ENCODE results near the gene RERGL.
"Not testable (repeated sequence)": the region's sequence is repeated elsewhere in the genome, so short reads cannot be mapped to it uniquely, and the experiment has no call there.

The RERGL gene, protein sequence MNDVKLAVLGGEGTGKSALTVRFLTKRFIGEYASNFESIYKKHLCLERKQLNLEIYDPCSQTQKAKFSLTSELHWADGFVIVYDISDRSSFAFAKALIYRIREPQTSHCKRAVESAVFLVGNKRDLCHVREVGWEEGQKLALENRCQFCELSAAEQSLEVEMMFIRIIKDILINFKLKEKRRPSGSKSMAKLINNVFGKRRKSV

DNA sequence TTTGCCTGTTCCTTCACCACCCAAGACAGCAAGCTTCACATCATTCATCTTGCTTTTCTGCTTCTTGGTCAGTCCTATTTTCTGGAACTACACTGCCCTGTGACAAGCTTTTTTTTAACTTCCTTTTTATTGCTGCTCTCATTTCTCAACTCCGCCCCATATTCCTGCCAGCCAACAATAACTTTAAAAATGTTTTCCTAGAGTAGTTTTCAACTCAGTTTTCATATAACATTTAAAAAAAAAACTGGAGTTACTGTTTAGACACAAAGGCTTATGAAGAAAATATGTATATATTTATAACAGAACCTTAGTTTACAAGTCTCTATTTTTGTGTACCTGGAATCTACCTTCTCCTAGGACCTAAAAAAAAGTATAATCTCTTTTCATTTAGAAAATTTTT is at the start of gene RERGL:
Gene RERGL, minus strand, starts transcription at position 101 of the 400 bp plus-strand sequence. Its CDS starts 53 bp downstream, at position 48.
- no peak for DNase-seq (ENCODE audit: low spot score)

DNA sequence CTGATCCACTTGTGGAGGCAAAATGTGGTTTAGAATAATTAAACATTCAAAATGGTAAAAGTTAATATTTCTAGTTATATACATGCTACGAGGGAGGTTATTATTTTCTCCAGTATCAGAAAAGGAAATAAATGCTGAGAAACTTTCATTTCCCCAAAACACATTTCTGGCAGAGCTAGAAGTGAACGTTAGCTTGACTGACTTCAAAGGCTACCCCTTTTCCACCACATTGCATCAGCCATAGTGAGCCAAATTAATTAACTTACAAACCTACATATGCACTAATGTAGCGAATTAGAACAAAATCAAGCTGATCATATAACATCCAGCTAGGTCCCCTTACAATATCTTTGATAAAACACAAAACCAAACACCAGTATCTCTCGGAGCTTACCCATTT is 49.3 kb upstream of the RERGL start:
- no peak for DNase-seq (ENCODE audit: low spot score)

DNA sequence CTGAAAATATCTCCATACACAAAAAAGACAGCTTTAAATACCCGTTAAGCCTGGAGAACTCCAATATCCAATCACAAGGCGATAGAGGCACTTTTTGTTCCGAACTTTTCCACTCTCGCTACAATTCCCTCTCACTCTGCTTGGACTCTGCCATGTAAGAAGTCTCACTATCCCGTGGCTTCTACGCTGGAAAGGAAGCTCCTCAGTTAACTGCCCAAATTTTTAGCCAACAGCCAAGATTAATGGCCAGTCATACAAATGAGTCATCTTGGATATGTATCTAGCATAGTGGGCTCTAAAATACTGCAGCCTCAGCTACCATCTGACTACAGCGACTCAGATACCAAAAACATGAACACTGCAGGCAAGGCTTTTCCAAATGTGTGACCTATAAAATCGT is 45.5 kb upstream of the RERGL start:
- DNase-seq (ENCODE audit: low spot score): no peak

DNA sequence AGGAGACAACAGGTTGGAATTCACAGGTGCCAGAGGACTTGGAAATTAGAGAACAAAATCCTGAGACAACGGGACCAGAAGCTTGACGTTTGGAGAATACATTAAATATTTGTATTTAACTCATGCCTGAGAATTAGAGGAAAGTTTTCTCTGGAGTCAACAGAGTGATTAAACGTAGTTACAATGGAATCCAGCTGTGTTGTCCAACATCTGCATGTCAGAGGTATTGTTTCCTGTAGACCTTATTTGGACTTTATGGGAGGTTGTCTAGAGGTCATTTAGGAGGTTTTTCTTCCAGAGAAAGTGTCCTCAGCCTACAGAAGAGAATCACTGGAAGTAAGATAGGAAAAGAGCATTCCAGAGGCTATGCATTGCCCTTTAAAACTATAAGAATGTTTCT is 45.1 kb upstream of the RERGL start:
- DNase-seq (ENCODE audit: low spot score): no peak

DNA sequence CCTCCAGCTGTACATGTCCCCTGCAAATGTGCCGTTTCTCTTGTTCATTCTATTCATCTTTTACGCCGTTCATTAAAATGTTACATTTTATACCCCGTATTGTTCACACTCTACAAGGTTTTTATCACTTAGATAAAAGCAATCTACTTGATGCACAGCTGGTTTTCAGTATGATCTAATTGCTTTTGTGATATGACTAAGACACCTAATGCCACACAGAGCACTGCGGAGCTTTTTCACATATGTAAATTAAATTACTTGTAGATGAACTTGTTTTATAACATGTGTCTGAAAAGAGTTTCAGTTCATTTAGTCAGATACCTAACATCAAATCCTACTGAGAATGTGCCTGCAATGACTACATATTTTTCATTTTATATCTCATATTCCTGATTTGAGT is 40.9 kb upstream of the RERGL start:
- no peak for DNase-seq (ENCODE audit: low spot score)

DNA sequence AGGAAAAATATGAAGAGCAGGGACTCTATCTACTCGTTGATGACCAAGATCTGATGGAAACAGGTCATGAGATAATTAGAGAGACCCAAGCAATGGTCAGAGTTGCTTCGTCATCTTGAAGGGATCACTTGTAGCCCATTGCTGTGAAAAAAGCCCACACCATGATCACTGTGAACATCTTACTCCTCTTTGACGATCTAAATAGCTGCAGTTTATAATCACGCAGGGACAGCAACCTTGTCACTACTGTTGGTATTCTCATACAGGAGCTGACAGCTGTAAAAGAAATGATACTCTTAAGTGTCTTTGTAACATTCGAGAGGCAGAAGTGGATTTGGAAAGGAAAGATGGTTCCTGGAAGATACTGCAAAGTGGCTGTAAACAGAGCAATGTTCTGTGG is 33.7 kb upstream of the RERGL start:
- no peak for DNase-seq (ENCODE audit: low spot score)

DNA sequence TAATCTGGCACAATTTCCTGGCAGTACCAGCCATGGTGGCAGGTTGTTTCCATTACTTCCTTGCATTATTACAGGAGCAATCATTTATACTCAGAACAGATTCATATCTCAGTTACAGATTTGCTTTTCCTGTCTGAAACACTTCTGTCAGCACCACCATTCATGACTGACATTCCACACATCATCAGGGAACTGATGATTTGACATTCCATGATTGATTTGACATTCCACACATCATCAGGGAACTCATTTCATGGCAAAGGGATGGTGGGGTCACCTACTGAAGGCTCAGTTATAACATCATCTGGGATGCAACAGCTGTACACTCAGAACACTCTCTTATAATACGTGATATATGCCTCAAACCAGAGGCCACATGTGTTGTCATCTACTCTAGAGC is 30.9 kb upstream of the RERGL start:
- no peak for DNase-seq (ENCODE audit: low spot score)

DNA sequence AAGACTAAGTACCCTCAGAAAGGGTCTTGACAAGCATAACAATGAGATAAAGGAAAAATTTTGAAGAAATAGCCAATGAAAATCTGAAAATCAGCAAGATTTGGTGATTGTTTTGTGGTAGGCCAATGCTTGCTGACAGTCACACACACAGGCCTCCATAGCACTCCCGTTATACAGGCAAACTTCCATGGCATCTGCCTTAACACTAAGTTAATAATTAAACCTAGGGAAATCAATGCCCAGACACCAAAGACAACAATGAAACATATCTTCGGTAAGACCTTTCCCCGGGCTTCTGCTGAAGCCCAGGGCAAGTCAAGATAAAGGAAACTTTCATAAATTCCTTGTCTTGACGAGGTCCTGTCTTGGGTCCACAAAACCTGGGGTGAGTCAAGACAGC is 18.6 kb upstream of the RERGL start:
- DNase-seq (ENCODE audit: low spot score): no peak

DNA sequence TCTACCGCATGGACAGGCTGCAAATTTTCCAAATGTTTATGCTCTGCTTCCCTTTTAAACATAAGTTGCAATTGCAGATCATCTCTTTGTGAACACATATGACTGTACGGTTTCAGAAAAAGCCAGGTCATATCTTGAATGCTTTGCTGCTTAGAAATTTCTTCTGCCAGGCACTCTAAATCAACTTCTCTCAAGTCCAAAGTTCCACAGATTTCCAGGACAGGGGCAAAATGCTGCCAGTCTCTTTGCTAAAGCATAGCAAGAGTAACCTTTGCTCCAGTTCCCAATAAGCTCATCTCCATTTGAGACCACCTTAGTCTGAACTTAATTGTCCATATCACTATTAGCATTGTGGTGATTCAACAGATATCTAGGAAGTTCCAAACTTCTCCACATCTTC is 13.6 kb upstream of the RERGL start:
- no peak for DNase-seq (ENCODE audit: low spot score)

DNA sequence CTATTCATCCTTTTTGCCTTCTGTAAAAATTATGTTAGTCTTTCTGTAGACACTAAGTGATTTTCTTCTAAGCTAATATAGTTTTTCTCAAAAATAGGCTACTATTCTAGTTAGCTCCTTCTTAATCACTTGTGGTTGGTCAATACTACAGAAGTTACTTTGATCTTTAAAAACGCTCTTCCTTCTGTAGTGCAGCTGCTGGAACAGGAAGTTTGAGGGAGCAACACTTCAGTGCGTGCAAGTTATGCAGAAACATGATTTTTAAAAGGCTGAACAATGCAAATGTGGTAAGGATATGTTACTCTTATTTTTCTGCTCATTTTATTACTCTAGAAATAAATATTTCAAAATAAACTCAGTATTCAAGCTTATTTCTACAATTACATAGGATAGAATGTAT is 11.1 kb upstream of the RERGL start:
- no peak for DNase-seq (ENCODE audit: low spot score)

DNA sequence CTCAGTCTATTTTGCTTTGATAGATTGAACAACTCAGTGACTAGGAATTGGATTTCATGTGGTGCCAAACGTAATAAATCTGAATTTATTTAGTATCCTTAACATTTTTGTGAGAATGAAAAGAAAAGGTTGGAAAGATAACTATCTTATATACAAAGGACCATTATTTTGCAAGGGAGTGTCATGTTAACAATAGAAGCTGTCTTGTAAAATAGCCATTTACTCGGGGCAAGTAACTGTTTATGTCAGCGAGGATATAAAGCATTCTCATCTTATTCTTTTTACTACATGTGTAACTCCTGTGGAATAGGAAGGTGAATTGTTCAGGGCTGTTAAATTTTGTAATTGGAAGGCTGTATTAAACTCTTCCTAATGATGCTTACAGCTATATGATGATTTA is 5.9 kb downstream of the RERGL start:
- no peak for DNase-seq (ENCODE audit: low spot score)

DNA sequence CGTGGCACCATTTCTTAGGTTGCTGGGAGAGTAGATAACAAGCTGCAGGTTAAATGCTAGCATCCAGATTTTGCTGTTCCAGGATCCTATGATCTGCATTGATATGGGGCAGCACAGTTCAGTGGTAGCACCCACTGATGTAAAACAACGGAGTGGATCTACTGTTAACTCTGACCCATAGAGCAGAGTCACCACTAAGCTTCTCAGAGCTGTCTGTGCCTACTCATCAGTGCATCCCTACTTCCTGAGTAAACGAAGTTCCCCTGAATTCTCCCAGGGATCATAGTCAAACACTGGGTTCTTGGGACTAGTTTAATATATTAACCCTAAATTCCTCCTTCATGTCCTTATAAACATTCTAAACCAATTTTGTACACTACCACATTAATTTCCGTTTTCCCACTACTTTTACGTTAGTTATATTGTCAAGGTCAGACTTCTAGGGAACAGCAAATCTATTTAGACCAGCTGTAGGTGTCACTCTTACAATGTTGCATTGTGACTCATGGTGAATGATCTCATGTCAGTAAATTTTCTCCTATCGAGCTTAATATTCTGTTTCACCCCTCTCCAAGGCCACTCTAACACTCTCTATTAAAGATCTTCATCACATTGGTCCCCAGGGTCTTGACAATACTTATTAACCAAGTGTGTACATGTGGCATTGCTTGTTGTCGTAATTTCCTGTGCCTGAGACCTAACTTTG is 10.3 kb downstream of the RERGL start:
- no peak for DNase-seq (ENCODE audit: low spot score)

DNA sequence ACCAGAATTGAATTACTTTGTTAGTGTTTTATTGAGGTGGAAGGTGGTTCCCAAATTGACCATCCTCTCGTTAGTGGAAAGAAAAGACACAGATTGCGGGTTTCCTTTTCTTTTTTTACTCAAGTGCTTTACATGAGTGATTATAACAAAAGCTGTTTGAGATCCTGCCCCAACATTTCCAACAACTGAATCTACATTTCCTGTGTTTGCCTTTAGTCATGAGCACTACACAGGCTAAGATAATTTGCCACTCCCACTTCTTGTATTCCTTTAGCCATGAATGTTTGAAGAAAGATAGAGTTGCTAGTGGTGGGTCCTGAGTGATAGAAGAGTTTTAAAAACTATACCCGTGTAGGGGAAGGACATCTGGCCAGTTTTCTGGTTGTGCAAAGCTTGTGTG is 16.0 kb downstream of the RERGL start:
- DNase-seq (ENCODE audit: low spot score): no peak

DNA sequence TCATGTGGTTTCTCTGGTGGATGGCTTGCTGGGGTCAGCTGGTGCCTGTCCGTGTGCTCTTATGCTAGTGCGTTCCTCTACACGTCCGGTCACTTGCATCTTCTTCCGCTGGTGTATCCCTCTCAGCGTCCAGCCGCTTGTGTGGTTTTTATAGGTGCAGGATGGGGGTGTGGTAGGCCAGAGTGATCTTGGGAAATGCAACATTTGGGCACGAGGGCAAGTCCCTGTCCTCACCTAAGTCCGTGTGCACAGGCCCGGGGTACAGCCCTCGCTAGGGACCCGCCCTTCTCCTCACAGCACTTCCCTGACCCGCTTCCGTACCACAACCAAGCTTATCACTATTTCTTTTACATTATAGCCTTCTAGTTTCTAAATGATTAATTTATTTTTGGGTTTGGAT is 17.3 kb downstream of the RERGL start:
- no peak for DNase-seq (ENCODE audit: low spot score)

DNA sequence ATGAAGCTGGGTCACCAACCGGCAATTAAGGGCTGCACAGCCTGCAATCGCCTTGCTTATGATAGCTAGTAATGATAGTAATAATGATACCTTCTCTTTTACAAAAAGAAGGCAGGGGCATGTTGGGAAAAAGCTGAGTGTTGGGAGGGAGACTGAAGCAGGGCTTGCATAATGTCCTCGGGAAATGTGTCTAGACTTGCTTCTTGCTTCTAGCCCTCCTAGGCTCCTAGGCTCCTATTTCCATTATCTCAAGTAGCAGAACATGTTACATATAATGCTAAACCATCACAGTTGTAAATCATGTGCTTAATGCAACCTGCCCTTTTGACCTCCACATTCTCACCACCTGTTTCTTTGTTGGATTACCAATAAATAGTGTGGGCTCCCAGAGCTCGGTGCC is 18.7 kb downstream of the RERGL start:
- DNase-seq (ENCODE audit: low spot score): no peak

DNA sequence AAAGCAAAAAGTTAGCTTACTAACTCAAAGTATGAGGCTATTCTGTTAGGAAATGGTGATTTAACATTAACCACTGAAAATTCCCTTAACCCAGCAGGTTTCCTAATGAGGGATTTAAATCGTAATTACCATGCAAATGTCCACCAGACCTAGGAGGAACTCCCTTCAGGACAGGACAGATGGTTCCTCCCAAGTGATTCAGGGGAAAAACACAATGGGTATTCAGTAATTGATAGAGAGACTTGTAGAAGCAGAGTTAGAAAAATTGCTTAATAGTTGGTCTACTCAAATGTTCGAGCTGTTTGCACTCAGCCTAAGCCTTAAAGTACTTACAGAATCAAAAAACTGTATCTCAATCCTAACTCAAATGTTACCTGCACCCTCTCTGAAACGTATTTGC is 21.6 kb downstream of the RERGL start:
- DNase-seq (ENCODE audit: low spot score): no peak

DNA sequence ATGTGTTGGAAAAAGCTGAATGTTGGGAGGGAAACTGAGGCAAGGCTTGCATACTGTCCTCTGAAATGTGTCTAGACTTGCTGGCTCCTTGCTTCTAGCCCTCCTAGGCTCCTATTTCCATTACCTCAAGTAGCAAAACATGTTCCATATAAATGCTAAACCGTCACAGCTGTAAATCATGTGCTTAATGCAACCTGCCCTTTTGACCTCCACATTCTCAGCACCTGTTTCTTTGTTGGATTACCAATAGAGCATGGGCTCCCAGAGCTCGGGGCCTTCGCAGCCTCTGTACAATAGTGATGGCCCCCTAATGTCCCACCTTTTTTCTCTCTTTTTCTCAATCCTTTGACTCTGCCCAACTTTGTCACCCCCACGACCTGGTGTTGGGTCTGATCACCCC is 23.3 kb downstream of the RERGL start:
- no peak for DNase-seq (ENCODE audit: low spot score)

DNA sequence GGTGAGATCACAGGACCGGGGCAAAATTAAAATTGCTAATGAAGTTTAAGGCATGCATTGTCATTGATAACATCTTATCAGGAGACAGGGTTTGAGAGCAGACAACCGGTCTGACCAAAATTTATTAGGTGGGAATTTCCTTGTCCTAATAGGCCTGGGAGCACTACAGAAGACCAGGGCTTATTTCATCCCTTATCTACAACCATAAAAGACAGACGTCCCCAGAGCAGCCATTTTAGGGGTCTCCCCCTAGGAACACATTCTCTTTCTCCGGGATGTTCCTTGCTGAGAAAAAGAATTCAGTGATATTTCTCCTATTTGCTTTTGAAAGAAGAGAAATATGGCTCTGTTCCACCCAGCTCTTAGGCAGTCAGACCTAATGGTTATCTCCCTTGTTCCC is 27.1 kb downstream of the RERGL start:
- not testable (repeated sequence) for DNase-seq (ENCODE audit: low spot score)

DNA sequence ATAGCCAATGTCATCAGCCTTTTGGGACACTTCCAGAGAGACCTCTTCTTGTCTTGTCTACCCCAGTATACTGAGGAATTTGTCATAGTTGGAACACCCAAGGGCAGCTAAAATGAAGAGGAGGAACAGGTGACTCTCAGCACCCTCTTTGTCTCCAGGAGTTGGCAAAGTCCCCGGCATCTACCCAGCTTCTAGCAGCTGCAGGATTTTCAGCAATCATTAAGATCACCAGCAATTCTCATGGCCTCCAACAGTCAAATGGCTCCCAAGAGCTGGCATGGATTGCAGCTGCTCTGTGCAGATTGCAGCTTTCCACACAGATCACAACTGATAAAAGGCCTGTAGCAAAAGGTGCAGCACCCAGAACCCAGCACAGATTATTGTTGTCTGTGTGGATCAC is 32.9 kb downstream of the RERGL start:
- no peak for DNase-seq (ENCODE audit: low spot score)

DNA sequence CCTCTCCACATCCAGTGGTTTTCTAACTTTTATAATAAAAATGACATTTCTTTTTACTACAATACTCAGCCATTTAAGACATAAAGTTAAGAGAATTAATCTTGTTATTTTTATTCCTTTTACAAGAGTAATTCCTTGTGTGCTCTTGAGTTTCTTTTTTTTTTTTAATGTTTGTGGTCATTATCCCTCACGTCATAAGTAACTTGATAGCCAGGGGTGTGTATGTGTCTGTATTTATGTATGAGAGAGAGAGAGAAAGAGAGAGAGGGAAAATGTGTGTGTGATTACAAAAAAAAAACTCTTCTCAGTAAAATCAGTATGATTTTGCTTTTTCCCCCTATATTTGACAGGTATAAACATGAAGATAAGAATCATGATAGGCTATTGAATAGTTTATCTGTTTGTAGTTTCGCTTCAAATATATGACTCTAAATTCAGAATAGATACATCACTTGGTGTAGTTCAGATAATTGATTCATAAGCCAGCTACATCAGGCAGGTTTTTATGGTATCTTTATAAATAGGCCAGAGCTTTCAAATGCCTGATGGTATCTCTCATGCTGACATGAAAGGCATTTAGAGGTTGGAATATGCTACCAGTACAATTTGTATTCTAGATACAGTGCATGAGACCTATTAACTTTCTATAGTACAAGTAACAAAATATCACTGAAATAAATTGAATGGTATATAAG is 34.9 kb downstream of the RERGL start:
- DNase-seq (ENCODE audit: low spot score): no peak

DNA sequence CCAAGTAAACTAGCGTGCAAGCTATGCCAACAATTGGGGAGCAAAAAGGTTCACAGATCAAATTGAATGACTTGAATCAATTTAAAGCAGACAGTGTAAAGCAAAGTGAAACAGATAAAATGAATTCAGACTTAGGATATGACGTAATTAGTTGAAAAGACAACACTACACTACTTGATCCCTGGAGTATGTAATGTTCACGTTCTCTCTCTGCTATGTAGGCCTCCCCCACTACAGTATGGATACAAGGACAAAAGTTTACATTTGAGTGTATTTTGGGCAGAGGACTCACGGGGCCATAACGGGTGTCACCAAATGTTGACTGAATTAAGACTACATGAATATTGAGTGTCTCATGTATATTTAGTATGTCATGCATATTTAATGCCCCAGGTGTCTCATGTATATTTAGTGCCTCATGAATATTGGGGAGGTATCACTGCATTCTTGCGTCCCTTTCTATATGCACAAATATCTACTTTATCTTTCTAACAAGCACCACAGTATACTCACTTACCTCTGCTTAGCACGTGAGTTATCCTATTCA is 44.5 kb downstream of the RERGL start:
- no peak for DNase-seq (ENCODE audit: low spot score)

DNA sequence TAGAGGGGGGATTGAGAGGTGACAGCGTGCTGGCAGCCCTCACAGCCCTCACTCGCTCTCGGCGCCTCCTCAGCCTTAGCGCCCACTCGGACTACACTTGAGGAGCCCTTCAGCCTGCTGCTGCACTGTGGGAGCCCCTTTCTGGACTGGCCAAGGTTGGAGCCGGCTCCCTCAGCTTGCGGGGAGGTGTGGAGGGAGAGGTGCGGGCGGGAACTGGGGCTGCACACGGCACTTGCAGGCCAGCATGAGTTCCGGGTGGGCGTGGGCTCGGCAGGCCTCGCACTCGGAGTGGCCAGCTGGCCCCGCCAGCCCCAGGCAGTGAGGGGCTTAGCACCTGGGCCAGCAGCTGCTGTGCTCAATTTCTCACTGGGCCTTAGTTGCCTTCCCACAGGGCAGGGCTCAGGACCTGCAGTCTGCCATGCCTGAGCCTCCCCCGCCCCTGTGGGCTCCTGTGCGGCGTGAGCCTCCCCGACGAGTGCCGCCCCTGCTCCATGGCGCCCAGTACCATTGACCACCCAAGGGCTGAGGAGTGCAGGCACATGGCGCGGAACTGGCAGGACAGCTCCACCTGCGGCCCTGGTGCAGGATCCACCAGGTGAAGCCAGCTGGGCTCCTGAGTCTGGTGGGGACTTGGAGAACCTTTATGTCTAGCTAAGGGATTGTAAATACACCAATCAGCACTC is 49.8 kb downstream of the RERGL start:
- DNase-seq (ENCODE audit: low spot score): not testable (repeated sequence)

Measured in globus pallidus (tissue), 1 donor.